Gastroesophageal sphincter (tissue), 3 donors: ENCODE results near the gene EFHC2.

Experiments
- EP300 ChIP-seq: sonication (generic); formaldehyde crosslinking; IDR thresholded peaks from one replicate; pipeline ENCODE4 v1.6.1; 2017; ENCODE audit warnings: antibody characterized with exemption, mild to moderate bottlenecking
- POLR2A ChIP-seq, 2 donors: fragments of 450-650 bp; IDR thresholded peaks; one replicate each; pipeline ENCODE4 v1.6.1; 2017; ENCODE audit warnings: antibody characterized with exemption in 2 of 2, mild to moderate bottlenecking in 2 of 2, moderate library complexity in 1 of 2
- POLR2AphosphoS5 ChIP-seq: sonication (generic); formaldehyde crosslinking; IDR thresholded peaks from one replicate; pipeline ENCODE4 v1.6.1; 2017; ENCODE audit warnings: antibody characterized with exemption
- TF ChIP-seq, protein P1 (sequence below), 4 experiments: fragments of 200-600 bp in 2 of 4; fragments of 450-650 bp in 2 of 4; sonication (generic) in 1 of 4; IDR thresholded peaks; one replicate each; pipeline ENCODE4 v1.5.1; 2017 to 2019; ENCODE audit warnings: antibody characterized with exemption in 4 of 4, mild to moderate bottlenecking in 2 of 4, moderate library complexity in 2 of 4

GRCh38 chrX:44178274-44179053 lies 165.0 kb downstream of the EFHC2 start:
- TF ChIP-seq, protein P1, sequence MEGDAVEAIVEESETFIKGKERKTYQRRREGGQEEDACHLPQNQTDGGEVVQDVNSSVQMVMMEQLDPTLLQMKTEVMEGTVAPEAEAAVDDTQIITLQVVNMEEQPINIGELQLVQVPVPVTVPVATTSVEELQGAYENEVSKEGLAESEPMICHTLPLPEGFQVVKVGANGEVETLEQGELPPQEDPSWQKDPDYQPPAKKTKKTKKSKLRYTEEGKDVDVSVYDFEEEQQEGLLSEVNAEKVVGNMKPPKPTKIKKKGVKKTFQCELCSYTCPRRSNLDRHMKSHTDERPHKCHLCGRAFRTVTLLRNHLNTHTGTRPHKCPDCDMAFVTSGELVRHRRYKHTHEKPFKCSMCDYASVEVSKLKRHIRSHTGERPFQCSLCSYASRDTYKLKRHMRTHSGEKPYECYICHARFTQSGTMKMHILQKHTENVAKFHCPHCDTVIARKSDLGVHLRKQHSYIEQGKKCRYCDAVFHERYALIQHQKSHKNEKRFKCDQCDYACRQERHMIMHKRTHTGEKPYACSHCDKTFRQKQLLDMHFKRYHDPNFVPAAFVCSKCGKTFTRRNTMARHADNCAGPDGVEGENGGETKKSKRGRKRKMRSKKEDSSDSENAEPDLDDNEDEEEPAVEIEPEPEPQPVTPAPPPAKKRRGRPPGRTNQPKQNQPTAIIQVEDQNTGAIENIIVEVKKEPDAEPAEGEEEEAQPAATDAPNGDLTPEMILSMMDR (IDR thresholded peaks at IDR 0.05) = no peak
- TF ChIP-seq EP300 (no peak), POLR2AphosphoS5 (no peak), POLR2A (IDR thresholded peaks at IDR 0.05) (no peak)
